ENCODE measurements around the gene ECI2.
"Not testable (repeated sequence)": the region's sequence is repeated elsewhere in the genome, so short reads cannot be mapped to it uniquely, and the experiment has no call there.

Gene ECI2

DNA sequence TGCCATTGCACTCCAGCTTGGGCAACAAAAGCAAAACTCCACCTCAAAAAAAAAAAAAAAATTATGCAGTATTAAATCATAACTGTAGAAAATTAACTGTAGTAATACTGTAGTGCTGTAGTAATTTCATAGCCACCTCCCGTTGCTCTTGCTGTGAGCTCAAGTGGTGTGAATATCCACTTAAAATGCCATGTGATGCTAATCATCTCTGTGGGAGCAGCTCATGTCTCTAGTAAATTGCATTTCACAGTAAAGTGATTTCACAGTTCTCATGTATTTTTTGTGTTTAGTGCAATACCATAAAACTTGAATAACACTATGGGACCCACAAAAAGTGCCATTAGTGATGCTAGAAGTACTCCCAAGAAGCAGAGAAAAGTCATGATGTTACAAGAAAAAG lies 42.1 kb downstream of the ECI2 start:
- peak; percentile 33 for DNase-seq

DNA sequence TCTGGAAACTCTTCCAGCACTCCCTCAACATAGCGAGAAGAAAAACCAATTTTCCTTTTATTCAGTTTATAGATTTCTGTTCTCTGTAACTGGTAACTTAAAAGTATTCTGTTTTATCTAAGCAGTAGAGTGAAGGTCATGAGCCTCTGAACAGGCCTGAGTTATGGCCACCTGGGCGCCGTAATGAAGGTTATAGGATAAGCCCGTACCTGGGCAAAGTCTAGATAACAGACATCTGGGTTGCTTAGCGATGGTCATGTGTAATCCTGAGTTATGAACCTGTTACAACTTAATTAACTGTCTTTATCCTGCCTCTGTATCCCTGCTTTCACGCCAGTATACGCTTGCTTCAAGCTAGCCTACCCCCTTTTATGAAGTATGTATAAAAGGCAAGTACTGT lies 43.4 kb downstream of the ECI2 start:
- DNase-seq = no peak

GRCh38 chr6:4090043-4090442 lies 45.3 kb downstream of the ECI2 start:
- DNase-seq = not testable (repeated sequence)

GRCh38 chr6:4088704-4089103 lies 46.7 kb downstream of the ECI2 start:
- no peak for DNase-seq

GRCh38 chr6:4085332-4085700 lies 50.1 kb downstream of the ECI2 start:
- DNase-seq = no peak

- no peak for DNase-seq
These were observed 50.7 kb downstream of the ECI2 start for GRCh38 chr6:4084444-4085331.

GRCh38 chr6:4078691-4079471 lies 56.5 kb downstream of the ECI2 start, which contains the start of gene FAM217A:
FAM217A (minus strand) TSS chr6:4079137; CDS start chr6:4077414, 1,723 bp downstream.
- no peak for DNase-seq

DNA sequence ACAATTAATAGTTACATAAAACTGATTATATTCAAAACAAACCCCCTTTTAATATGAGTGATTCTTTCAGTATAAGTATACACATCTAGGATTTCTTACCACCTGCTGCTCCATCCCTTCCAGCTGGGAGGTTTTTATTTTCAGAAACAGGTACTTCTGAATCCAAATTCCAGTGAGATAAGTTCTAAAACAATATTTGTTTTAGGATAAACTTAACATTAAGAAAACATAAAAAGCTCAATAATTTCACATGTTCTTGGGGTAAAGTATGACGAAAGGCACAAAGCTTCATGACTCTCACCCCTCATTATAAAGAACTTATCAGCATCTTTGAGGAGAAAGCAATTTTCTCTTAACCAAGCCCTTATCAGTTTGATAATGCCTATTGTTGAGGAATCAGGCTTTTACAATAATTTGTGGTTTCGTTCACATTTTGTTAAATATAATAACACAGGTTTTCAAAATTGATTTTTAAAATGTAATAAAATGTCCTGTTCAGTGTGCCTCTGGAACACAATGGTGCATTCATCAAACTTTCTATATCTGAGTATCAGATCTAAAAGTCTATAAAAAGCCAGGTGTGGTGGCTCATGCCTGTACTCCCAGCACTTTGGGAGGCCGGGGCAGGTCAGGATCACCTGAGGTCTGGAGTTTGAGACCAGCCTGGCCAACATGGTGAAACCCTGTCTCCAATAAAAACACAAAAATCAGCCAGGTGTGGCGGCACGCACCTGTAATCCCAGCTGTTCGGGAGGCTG lies 60.7 kb downstream of the ECI2 start:
- DNase-seq = no peak

- DNase-seq = no peak
These were observed 64.0 kb downstream of the ECI2 start for GRCh38 chr6:4071330-4071729.

- no peak for DNase-seq
These were observed 66.2 kb downstream of the ECI2 start for GRCh38 chr6:4069199-4069598.

DNA sequence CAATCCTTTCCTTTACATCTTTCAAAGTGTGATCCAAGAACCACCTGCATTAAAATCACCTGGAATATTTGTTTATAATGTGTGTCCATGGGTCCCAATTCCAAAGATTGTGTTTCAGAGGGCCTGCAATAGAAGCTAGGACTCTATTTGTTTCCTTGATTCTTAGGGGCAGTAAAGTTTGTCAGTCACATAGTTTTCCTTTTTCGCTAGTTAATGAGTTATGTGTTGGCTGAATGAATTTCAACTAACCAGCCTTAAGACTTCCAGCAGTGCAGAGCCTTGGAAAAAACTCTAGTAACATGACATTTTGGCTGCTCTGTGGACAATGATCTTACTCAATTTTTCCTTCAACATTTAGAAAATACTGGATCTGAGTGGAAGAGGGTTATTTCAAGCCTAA lies 67.7 kb downstream of the ECI2 start:
- DNase-seq = no peak

DNA sequence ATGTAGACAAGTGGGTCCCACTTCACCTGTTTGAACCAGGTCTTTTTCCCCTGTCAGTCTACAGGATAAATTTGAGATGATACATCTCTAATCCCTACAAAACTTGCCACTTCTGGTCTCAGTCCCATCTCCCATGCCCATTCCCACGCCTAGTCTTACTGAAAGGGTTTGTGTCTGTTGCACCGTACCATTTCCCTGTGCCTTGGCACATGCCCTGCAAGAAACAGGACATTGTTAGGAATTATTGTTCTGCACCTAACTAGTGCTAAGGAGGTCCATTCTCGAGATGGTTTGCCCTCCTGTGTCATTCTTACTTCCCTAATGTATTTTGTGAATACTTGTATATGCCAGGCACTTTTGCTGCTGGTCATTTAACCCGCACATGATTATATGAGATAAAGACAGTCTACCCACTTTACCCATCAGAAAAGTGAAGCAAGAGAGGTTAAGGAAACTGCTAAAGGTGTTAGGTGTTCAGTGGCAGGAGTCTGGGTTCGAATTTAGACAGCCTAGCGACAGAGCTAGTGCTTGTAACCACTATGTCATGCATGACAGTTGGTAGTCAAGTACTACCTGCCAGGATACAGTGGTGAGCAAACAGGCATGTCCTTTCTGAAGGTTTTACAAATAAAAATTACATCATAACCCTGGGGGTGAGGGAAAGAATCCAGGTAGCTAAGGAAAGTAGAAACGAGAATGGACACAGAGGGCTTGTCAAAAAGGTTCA lies 69.2 kb downstream of the ECI2 start:
- DNase-seq = no peak

Data from NCI-H524 treated with DMSO at 0.1 percent for 48 hours (cell line).